HEK293 (cell line): Measurements from ENCODE around the gene COL17A1.

Source experiments
- CTCF ChIA-PET: fragments of 350-600 bp; formaldehyde crosslinking; extraction: SDS; loops from one replicate; lab custom pipeline; 2021; ENCODE audit warnings: antibody characterized with exemption; lab: Yijun Ruan, JAX
- POLR2A ChIA-PET: fragments of 300-600 bp; formaldehyde crosslinking; extraction: SDS; loops from one replicate; lab custom pipeline; 2020; ENCODE audit warnings: antibody characterized with exemption, inconsistent platforms; lab: Yijun Ruan, JAX
- H3K27ac ChIP-seq: fragments of 200-500 bp; sonication (Bioruptor generic); 2 replicates; pipeline ENCODE4 v1.5.1; 2014; ENCODE audit warnings: low read depth, low read length, control low read depth, inconsistent platforms; ENCODE audit errors: extremely low read depth
- H3K36me3 ChIP-seq, 2 experiments: fragments of 200-500 bp in 1 of 2; sonication (Bioruptor generic) in 1 of 2; 1 replicate in 1 of 2; 2 replicates in 1 of 2; pipeline ENCODE4 v1.5.1; 2014 to 2017; ENCODE audit warnings: inconsistent platforms in 2 of 2, low read length in 2 of 2; ENCODE audit not compliant: control insufficient read depth in 2 of 2, insufficient read depth in 1 of 2
- H3K4me1 ChIP-seq: fragments of 200-500 bp; sonication (Bioruptor generic); 2 replicates; pipeline ENCODE4 v1.5.1; 2014; ENCODE audit warnings: mild to moderate bottlenecking, low read length, inconsistent platforms; ENCODE audit not compliant: control insufficient read depth, insufficient read depth
- H3K4me3 ChIP-seq: 2 replicates; pipeline ENCODE4 v1.5.1; 2011; ENCODE audit warnings: low read depth, mild to moderate bottlenecking, control low read depth, low read length, moderate library complexity
- H3K9me3 ChIP-seq: fragments of 200-500 bp; sonication (Bioruptor generic); 2 replicates; pipeline ENCODE4 v1.5.1; 2014; ENCODE audit warnings: low read depth, low read length, inconsistent platforms; ENCODE audit not compliant: control insufficient read depth, insufficient read depth
- EGR2 ChIP-seq: fragments of 450-650 bp; formaldehyde crosslinking; IDR thresholded peaks from 2 replicates; pipeline ENCODE4 v1.5.1; 2016; ENCODE audit warnings: low read depth, missing biosample characterization, missing genetic modification characterization
- GLIS1 ChIP-seq: fragments of 450-650 bp; formaldehyde crosslinking; IDR thresholded peaks from 2 replicates; pipeline ENCODE4 v1.5.1; 2016; ENCODE audit warnings: missing biosample characterization, missing genetic modification characterization
- GLIS2 ChIP-seq: fragments of 450-650 bp; formaldehyde crosslinking; IDR thresholded peaks from 2 replicates; pipeline ENCODE4 v1.5.1; 2016; ENCODE audit warnings: missing biosample characterization, missing genetic modification characterization
- MZF1 ChIP-seq: fragments of 450-650 bp; formaldehyde crosslinking; IDR thresholded peaks from 2 replicates; pipeline ENCODE4 v1.5.1; 2017; ENCODE audit warnings: missing biosample characterization, missing genetic modification characterization, borderline replicate concordance
- SALL2 ChIP-seq: fragments of 450-650 bp; formaldehyde crosslinking; IDR thresholded peaks from 2 replicates; pipeline ENCODE4 v1.5.0; 2017; ENCODE audit warnings: missing biosample characterization, mild to moderate bottlenecking, missing genetic modification characterization, borderline replicate concordance
- WT1 ChIP-seq: fragments of 450-650 bp; formaldehyde crosslinking; IDR thresholded peaks from 2 replicates; pipeline ENCODE4 v1.5.1; 2016; ENCODE audit warnings: missing biosample characterization, missing genetic modification characterization
- ZBTB20 ChIP-seq: fragments of 450-650 bp; formaldehyde crosslinking; IDR thresholded peaks from 2 replicates; pipeline ENCODE4 v1.5.1; 2016; ENCODE audit warnings: missing biosample characterization, missing genetic modification characterization
- ZBTB8A ChIP-seq: fragments of 450-650 bp; formaldehyde crosslinking; IDR thresholded peaks from 2 replicates; pipeline ENCODE4 v1.5.1; 2016; ENCODE audit warnings: missing biosample characterization, missing genetic modification characterization
- ZFHX2 ChIP-seq: fragments of 450-650 bp; formaldehyde crosslinking; conservative IDR thresholded peaks from 2 replicates; pipeline ENCODE4 v1.5.1; 2016; ENCODE audit warnings: missing biosample characterization, missing genetic modification characterization
- ZFP69B ChIP-seq: fragments of 450-650 bp; formaldehyde crosslinking; IDR thresholded peaks from 2 replicates; pipeline ENCODE4 v1.5.1; 2016; ENCODE audit warnings: missing biosample characterization, missing genetic modification characterization
- ZNF132 ChIP-seq: fragments of 450-650 bp; formaldehyde crosslinking; IDR thresholded peaks from 2 replicates; pipeline ENCODE4 v1.5.1; 2017; ENCODE audit warnings: missing biosample characterization, missing genetic modification characterization, borderline replicate concordance
- ZNF157 ChIP-seq: fragments of 450-650 bp; formaldehyde crosslinking; IDR thresholded peaks from 2 replicates; pipeline ENCODE4 v1.5.1; 2016; ENCODE audit warnings: missing biosample characterization, missing genetic modification characterization
- ZNF16 ChIP-seq: fragments of 450-650 bp; formaldehyde crosslinking; IDR thresholded peaks from 2 replicates; pipeline ENCODE4 v1.5.1; 2016; ENCODE audit warnings: low read depth, missing biosample characterization, missing genetic modification characterization
- ZNF223 ChIP-seq: fragments of 450-650 bp; formaldehyde crosslinking; IDR thresholded peaks from 2 replicates; pipeline ENCODE4 v1.5.1; 2016; ENCODE audit warnings: missing biosample characterization, missing genetic modification characterization
- ZNF341 ChIP-seq: fragments of 450-650 bp; formaldehyde crosslinking; IDR thresholded peaks from 2 replicates; pipeline ENCODE4; 2016; ENCODE audit warnings: low read depth, missing biosample characterization, missing genetic modification characterization
- ZNF843 ChIP-seq: fragments of 450-650 bp; formaldehyde crosslinking; IDR thresholded peaks from 2 replicates; pipeline ENCODE4 v1.5.1; 2016; ENCODE audit warnings: missing biosample characterization, missing genetic modification characterization
- TF ChIP-seq, protein P1 (sequence below): fragments of 450-650 bp; formaldehyde crosslinking; IDR thresholded peaks from 2 replicates; pipeline ENCODE4 v1.5.1; 2016; ENCODE audit warnings: missing biosample characterization, missing genetic modification characterization
- TF ChIP-seq, protein P2 (sequence below): fragments of 450-650 bp; formaldehyde crosslinking; conservative IDR thresholded peaks from 2 replicates; pipeline ENCODE4 v1.5.1; 2016; ENCODE audit warnings: low read depth, missing biosample characterization, missing genetic modification characterization
- TF ChIP-seq, protein P3 (sequence below): fragments of 450-650 bp; formaldehyde crosslinking; IDR thresholded peaks from 2 replicates; pipeline ENCODE4 v1.5.1; 2017; ENCODE audit warnings: missing biosample characterization, missing genetic modification characterization
- TF ChIP-seq, protein P4 (sequence below): fragments of 450-650 bp; formaldehyde crosslinking; IDR thresholded peaks from 2 replicates; pipeline ENCODE4 v1.5.1; 2016; ENCODE audit warnings: missing biosample characterization, missing genetic modification characterization
- TF ChIP-seq, protein P5 (sequence below): fragments of 450-650 bp; formaldehyde crosslinking; IDR thresholded peaks from 2 replicates; pipeline ENCODE4 v1.5.1; 2016; ENCODE audit warnings: missing biosample characterization, missing genetic modification characterization

The COL17A1 gene

DNA sequence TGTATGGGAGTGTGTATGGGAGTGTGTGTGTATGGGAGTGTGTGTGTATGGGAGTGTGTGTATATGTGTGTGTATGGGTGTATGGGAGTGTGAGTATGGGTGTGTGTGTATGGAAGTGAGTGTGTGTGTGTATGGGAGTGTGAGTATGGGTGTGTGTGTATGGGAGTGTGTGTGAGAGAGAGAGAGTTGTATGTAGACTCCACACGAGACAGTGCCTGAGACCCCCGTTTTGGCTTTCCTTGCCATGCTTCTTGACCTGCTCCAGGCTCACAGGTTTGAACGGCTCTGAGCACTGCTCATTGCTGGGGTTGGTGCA, 49.7 kb downstream of the COL17A1 start (continued):
- no peak for TF ChIP-seq ZNF223 (tag by site-specific recombination)
- no peak for TF ChIP-seq ZNF132 (tag by site-specific recombination)
- TF ChIP-seq, protein P1, sequence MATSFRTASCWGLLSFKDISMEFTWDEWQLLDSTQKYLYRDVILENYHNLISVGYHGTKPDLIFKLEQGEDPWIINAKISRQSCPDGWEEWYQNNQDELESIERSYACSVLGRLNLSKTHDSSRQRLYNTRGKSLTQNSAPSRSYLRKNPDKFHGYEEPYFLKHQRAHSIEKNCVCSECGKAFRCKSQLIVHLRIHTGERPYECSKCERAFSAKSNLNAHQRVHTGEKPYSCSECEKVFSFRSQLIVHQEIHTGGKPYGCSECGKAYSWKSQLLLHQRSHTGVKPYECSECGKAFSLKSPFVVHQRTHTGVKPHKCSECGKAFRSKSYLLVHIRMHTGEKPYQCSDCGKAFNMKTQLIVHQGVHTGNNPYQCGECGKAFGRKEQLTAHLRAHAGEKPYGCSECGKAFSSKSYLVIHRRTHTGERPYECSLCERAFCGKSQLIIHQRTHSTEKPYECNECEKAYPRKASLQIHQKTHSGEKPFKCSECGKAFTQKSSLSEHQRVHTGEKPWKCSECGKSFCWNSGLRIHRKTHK (tag by site-specific recombination): no peak
- no peak for TF ChIP-seq MZF1

DNA sequence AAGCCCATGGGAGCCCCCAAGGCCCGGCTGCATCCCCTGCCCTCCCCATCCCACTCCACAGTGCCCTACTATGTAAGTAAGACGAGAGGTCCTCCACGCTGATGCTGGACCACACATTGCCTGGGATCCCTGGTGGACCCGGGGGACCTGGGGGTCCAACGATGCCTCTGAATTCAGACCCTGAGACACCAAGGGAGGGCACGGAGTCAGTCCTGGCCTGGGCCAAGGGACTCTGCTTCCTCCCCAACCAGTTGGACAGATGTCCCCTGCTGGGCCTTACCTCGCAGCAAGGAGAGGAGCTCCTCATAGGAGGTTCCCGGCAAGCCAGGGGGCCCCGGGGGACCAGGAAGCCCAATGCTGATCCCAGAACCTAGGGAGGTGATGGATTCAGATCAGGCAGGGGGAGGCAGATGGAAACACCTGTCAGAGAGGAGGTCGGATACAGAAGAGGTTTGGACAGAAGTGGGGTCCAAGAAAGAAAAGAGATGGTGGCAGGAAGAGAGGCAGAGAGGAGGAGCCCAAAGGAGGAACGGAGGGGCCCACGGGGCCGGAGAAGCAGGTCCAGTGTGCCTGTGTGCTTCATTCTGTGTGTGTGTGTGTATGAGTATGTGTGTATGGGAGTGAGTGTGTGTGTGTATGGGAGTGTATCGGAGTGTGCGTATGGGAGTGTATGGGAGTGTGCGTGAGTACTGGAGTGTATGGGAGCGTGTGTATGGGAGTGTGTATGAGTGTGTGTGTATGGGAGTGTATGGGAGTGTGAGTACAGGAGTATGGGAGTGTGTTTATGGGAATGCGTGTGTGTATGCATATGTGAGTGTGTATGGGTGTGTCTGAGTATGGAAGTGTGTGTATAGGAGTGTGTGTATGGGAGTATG, 50.2 kb downstream of the COL17A1 start:
- no peak for TF ChIP-seq ZNF16 (tag by site-specific recombination)
- TF ChIP-seq, protein P2, sequence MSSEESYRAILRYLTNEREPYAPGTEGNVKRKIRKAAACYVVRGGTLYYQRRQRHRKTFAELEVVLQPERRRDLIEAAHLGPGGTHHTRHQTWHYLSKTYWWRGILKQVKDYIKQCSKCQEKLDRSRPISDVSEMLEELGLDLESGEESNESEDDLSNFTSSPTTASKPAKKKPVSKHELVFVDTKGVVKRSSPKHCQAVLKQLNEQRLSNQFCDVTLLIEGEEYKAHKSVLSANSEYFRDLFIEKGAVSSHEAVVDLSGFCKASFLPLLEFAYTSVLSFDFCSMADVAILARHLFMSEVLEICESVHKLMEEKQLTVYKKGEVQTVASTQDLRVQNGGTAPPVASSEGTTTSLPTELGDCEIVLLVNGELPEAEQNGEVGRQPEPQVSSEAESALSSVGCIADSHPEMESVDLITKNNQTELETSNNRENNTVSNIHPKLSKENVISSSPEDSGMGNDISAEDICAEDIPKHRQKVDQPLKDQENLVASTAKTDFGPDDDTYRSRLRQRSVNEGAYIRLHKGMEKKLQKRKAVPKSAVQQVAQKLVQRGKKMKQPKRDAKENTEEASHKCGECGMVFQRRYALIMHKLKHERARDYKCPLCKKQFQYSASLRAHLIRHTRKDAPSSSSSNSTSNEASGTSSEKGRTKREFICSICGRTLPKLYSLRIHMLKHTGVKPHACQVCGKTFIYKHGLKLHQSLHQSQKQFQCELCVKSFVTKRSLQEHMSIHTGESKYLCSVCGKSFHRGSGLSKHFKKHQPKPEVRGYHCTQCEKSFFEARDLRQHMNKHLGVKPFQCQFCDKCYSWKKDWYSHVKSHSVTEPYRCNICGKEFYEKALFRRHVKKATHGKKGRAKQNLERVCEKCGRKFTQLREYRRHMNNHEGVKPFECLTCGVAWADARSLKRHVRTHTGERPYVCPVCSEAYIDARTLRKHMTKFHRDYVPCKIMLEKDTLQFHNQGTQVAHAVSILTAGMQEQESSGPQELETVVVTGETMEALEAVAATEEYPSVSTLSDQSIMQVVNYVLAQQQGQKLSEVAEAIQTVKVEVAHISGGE (tag by site-specific recombination): no peak
- TF ChIP-seq, protein P3, sequence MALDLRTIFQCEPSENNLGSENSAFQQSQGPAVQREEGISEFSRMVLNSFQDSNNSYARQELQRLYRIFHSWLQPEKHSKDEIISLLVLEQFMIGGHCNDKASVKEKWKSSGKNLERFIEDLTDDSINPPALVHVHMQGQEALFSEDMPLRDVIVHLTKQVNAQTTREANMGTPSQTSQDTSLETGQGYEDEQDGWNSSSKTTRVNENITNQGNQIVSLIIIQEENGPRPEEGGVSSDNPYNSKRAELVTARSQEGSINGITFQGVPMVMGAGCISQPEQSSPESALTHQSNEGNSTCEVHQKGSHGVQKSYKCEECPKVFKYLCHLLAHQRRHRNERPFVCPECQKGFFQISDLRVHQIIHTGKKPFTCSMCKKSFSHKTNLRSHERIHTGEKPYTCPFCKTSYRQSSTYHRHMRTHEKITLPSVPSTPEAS (tag by site-specific recombination): peak; percentile 96
- TF ChIP-seq ZNF157 (tag by site-specific recombination): no peak
- peak; percentile 74 for TF ChIP-seq WT1
- peak; percentile 34; the same call in 1 of the 2 replicates for TF ChIP-seq ZFHX2
- peak; percentile 33; the same call in 1 of the 2 replicates for TF ChIP-seq EGR2 (tag by site-specific recombination)
- 0 out of 2 replicates have a peak, but pooled peaks have one; percentile 40 for TF ChIP-seq ZFP69B (tag by site-specific recombination)
- peak; percentile 57 for TF ChIP-seq GLIS1 (tag by site-specific recombination)
- peak; percentile 33; the same call in 1 of the 2 replicates for TF ChIP-seq GLIS2
- ChIA-PET POLR2A (no interaction called here), CTCF (no interaction called here)
- Histone ChIP-seq H3K4me1 (no peaks in the 10 kb centered on the region), H3K27ac (no peak overlapping the region), H3K4me3 (no peak overlapping the region), H3K36me3 (peaks cover 0 to 4% of the 10 kb centered on the region in 2 experiments; a peak in 1 of 3 replicates), H3K9me3 (no peaks in the 10 kb centered on the region)

DNA sequence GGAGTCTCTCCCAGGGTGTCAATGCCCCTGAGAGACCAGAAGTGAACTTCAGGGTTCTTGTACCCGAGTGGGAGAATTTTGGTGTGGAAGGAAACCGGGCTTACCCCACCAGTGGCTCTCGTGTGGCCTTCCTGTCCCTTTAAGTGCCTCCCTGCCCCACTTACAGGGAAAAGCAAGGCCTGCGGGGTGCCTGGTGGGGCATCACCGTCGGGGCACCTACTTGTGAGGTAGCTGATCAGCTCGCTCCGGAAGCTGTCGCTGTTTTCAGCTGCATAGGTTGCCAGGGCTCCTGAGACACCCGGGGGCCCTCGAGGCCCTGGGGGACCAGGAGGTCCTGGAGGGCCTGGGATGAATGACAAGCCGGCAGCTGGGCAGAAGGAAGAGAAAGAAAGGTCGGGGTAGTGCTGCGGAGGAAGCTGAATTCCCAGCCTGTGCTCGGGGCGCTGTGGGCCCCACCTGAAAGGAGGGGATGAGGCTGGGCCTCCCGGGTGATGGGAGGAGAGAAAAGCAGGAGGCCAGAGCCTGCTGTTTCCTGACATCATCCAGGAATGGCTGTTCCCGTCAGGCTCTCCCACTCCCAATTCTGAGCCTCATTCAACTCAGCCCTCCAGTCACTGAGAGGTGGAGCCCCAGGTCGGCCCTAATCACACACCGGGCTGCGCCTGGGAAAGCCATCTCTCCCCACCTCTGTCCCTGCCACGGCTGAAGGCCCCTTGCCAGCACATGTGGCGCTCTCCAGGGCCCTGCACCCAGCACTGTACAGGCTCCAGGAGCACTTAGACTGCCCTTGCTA, 51.1 kb downstream of the COL17A1 start:
- Histone ChIP-seq H3K36me3 (peaks cover 4% of the 10 kb centered on the region in 2 experiments; a peak in 2 of 3 replicates), H3K27ac (no peak overlapping the region), H3K4me1 (no peaks in the 10 kb centered on the region), H3K9me3 (no peaks in the 10 kb centered on the region), H3K4me3 (no peak overlapping the region)
- ChIA-PET CTCF (interaction anchor here (0.6 to 1.1 kb wide), 2 partner anchors 137 to 145 kb away, joined by 3 read pairs; no protein-coding TSS in a partner anchor), POLR2A (no interaction called here)
- TF ChIP-seq ZNF341 (tag by site-specific recombination) (peak; percentile 88), SALL2 (no peak), ZBTB20 (tag by site-specific recombination) (peak; percentile 42; the same call in 1 of the 2 replicates), ZNF843 (tag by site-specific recombination) (no peak), ZFP69B (tag by site-specific recombination) (peak; percentile 96), ZBTB8A (peak; percentile 22; the same call in 1 of the 2 replicates)
- TF ChIP-seq, protein P4, sequence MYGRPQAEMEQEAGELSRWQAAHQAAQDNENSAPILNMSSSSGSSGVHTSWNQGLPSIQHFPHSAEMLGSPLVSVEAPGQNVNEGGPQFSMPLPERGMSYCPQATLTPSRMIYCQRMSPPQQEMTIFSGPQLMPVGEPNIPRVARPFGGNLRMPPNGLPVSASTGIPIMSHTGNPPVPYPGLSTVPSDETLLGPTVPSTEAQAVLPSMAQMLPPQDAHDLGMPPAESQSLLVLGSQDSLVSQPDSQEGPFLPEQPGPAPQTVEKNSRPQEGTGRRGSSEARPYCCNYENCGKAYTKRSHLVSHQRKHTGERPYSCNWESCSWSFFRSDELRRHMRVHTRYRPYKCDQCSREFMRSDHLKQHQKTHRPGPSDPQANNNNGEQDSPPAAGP: peak; percentile 28; the same call in 1 of the 2 replicates
- TF ChIP-seq, protein P5, sequence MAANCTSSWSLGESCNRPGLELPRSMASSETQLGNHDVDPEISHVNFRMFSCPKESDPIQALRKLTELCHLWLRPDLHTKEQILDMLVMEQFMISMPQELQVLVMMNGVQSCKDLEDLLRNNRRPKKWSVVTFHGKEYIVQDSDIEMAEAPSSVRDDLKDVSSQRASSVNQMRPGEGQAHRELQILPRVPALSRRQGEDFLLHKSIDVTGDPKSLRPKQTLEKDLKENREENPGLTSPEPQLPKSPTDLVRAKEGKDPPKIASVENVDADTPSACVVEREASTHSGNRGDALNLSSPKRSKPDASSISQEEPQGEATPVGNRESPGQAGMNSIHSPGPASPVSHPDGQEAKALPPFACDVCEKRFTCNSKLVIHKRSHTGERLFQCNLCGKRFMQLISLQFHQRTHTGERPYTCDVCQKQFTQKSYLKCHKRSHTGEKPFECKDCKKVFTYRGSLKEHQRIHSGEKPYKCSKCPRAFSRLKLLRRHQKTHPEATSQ (tag by site-specific recombination): no peak
